Mucosa of descending colon (tissue), 3 donors: ENCODE results near the gene ALPL. TPM values are rescaled to one million over a fixed set of nuclear protein-coding genes. Genes with fewer than 3 reads are reported as not detected.

Experiments
- ATAC-seq: fragments of 200-7000 bp; cut with Tn5 transposase; one replicate; pipeline ENCODE4 v1.9.1; 2020; ENCODE audit warnings: mild to moderate bottlenecking, moderate library complexity
- DNase-seq, 3 donors: peaks; one replicate each; pipeline ENCODE4 v3.0.0-alpha.2; 2020
- H3K36me3 ChIP-seq: fragments of 200-600 bp; one replicate; pipeline ENCODE4 v1.8.0; 2021; ENCODE audit warnings: low read depth, mild to moderate bottlenecking
- H3K4me1 ChIP-seq: fragments of 200-600 bp; one replicate; pipeline ENCODE4 v1.8.0; 2021; ENCODE audit warnings: low read depth, mild to moderate bottlenecking
- H3K4me3 ChIP-seq: fragments of 200-600 bp; one replicate; pipeline ENCODE4 v1.8.0; 2021; ENCODE audit warnings: mild to moderate bottlenecking
- H3K9me3 ChIP-seq: fragments of 200-600 bp; one replicate; pipeline ENCODE4 v1.8.0; 2021; ENCODE audit warnings: mild to moderate bottlenecking
- intact Hi-C, 2 donors: fragments of 100-400 bp; cut with DNase I in 1 of 2; cut with micrococcal nuclease in 1 of 2; formaldehyde crosslinking; loops; one replicate each; pipeline versions ENCODE4 v1.11.0 to v1.11.1; 2022; cut with DNase I, micrococcal nuclease
- total RNA-seq, 3 donors: library from RNA; stranded (reverse); fragmentation: NEBNext Ultra II Directional in 2 of 3; extraction: Animal tissue kit (Norgen Biotek cat#: 25700) in 2 of 3; gene quantifications; one replicate each; pipeline versions ENCODE4 v1.2.1 to v1.2.4, GENCODE V29; 2021 to 2023
- TF ChIP-seq, protein P1 (sequence below): fragments of 200-600 bp; IDR thresholded peaks from one replicate; pipeline ENCODE4 v1.8.0; 2022; ENCODE audit warnings: antibody characterized with exemption, mild to moderate bottlenecking
- donor health status: DM: no; HTN: no; CAD: no; lungs with moderate emphysema.
- donor health status: DM: no; HTN: no; CAD: no.
- donor health status: DM: no; HTN: yes; CAD: no.

Gene ALPL
- total RNA-seq, 3 donors from 2014 or later: 0.82 to 2.7 (median 0.90) TPM

DNA sequence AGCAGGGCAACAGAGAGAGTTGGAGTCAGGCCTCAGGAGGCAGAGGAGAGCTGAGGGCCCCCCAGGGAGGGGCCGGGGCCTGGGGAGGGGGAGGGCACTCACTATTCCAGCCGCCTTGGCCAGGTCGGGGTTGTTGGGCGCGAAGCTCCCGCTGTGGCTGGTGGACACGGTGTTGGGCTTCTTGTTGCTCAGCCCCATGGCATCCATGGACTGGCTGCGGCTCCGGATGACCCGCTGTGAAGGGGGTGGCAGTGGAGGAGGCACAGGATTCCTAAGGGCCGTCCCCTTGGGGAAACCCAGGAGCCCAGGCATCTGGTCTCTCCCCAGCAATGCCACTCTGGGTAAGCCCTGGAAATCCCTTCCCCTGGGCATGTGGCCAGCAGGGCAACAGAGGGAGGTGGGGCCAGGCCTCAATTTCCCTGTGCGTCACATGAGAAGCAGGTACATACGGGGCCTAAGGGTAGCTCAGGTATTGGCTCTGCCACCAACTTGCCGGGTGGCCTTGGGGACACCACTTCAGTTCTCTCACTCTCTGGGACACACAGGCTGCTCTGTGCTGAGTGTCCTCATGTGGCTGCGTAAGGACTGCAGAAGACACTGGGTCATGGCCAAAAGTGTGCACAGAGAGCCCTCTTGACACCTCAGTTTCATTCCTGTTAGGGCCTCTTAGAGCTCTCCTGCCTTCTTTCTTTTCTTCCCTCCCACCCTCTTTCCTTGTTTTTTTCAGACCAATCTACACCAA, 96.9 kb downstream of the ALPL start:
- Histone ChIP-seq H3K4me1 (no peaks in the 10 kb centered on the region), H3K4me3 (no peak overlapping the region), H3K36me3 (no peaks in the 10 kb centered on the region), H3K9me3 (no peaks in the 10 kb centered on the region)
- TF ChIP-seq, protein P1, sequence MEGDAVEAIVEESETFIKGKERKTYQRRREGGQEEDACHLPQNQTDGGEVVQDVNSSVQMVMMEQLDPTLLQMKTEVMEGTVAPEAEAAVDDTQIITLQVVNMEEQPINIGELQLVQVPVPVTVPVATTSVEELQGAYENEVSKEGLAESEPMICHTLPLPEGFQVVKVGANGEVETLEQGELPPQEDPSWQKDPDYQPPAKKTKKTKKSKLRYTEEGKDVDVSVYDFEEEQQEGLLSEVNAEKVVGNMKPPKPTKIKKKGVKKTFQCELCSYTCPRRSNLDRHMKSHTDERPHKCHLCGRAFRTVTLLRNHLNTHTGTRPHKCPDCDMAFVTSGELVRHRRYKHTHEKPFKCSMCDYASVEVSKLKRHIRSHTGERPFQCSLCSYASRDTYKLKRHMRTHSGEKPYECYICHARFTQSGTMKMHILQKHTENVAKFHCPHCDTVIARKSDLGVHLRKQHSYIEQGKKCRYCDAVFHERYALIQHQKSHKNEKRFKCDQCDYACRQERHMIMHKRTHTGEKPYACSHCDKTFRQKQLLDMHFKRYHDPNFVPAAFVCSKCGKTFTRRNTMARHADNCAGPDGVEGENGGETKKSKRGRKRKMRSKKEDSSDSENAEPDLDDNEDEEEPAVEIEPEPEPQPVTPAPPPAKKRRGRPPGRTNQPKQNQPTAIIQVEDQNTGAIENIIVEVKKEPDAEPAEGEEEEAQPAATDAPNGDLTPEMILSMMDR: no peak
- ATAC-seq (no peak), DNase-seq (no peak)
- intact Hi-C loops: no loop called here

GRCh38 chr1:21607549-21608529, 98.6 kb downstream of the ALPL start:
- TF ChIP-seq, protein P1: no peak
- DNase-seq (peak; percentile 96 to 98 (median 97)), ATAC-seq (peak; percentile 96)
- Histone ChIP-seq H3K4me1 (no peaks in the 10 kb centered on the region), H3K4me3 (no peak overlapping the region), H3K36me3 (no peaks in the 10 kb centered on the region), H3K9me3 (no peaks in the 10 kb centered on the region)
- intact Hi-C loops: no loop called here

DNA sequence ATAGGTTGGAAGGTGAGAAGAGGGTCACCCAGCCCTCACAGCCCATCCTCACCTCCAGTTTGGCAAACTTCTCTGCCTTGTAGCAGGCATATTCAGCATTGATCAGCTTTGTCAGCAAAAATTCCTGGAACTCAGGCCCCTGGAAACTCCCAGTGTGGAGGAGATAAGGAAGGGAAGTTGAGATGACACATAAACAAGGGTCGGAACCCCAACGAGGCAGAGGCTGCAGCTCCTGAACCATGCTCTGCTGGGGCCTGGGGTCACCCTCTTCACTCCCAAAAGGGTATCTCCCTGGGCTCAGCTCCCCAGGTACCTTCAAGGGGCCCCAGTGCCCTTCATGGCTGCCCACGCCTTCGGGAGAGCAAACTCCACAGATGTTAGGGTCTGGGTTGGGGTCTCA, 99.6 kb downstream of the ALPL start:
- ATAC-seq (no peak), DNase-seq (no peak)
- no peaks in the 10 kb centered on the region for H3K9me3 ChIP-seq
- intact Hi-C loops: no loop called here
- no peak overlapping the region for H3K4me3 ChIP-seq
- no peaks in the 10 kb centered on the region for H3K4me1 ChIP-seq
- TF ChIP-seq, protein P1: no peak
- no peaks in the 10 kb centered on the region for H3K36me3 ChIP-seq

DNA sequence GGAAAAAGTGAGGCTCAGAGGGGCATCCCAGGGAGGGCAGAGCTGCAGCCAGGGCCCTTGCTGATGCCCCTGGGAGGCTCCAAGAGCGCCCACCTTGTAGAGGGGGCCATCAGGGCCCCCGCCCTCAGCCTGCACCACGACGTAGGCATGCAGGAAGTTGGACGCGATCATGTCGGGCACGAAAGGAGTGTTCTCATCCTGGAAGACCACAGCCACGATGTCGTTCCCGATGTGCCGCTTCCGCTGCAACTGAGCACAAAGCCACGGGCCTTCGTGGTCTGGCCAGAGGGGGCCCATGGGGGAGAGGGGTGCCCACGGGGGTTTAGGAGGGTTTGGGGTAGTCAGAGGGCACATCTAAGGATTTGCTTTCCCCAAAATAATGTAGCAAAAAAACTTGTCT, 100.8 kb downstream of the ALPL start:
- Histone ChIP-seq H3K36me3 (no peaks in the 10 kb centered on the region), H3K4me1 (peaks cover 4% of the 10 kb centered on the region), H3K4me3 (no peak overlapping the region), H3K9me3 (no peaks in the 10 kb centered on the region)
- intact Hi-C loops: no loop called here
- no peak for DNase-seq
- no peak for ATAC-seq
- TF ChIP-seq, protein P1: no peak

DNA sequence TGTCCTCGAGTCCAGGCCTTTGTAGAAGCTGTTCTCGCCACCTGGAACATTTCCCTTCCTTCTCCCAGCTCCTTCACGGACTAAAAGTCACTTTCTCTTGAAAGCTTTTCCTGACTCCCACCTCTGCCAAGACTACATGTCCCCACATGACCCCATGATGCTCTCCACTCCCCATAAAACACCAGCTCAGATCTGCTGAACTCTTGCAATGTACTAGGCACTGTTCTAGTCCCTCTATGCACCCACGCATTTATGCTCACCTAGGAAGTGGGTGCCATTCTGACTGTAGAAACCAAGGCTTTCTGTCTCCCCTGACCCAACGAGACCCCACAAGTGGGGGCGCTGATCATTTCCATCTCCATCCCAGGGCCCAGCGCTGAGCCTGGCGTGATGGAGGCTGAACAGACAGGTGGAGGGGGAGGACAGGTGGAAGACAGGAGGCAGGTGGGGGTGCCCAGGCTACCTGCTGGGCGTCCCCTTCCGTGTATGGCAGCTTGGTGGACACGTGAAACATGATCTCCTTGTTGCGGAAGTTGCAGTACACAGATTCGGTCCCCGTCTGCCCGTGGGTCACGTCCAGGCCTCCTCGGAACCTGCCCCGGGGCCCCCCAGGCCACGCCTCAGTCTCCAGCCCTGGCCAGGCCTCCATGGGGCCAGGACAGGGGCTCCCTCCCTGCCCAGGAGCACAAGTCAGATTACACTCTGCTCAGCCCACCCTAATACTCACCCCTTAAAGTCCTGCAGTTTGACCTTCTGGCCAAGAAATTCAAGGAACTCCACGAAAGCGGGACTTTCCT, 102.0 kb downstream of the ALPL start:
- DNase-seq (no peak), ATAC-seq (no peak)
- H3K9me3 ChIP-seq: no peaks in the 10 kb centered on the region
- intact Hi-C loops: no loop called here
- no peaks in the 10 kb centered on the region for H3K36me3 ChIP-seq
- TF ChIP-seq, protein P1: no peak
- H3K4me1 ChIP-seq: peaks cover 6% of the 10 kb centered on the region
- H3K4me3 ChIP-seq: no peak overlapping the region
